Subcutaneous adipose tissue (tissue), 4 donors: ENCODE measurements around the gene AGAP1. TPM values are rescaled to one million over a fixed set of nuclear protein-coding genes. Genes with fewer than 3 reads are reported as not detected.

ENCODE experiments used
- CTCF ChIP-seq: fragments of 450-650 bp; IDR thresholded peaks from one replicate; pipeline ENCODE4 v1.5.1; 2016; ENCODE audit warnings: low read depth, mild to moderate bottlenecking, control low read depth, antibody characterized with exemption, moderate library complexity
- total RNA-seq, 4 donors: library from RNA; depleted of rRNA; stranded (reverse); fragments of >200 nt; gene quantifications; one replicate each; pipeline ENCODE4 v1.1.0, GENCODE V29; 2016

Gene AGAP1
- total RNA-seq, 4 donors from 2014 or later, result 13.6 to 26.3 (median 23.6) TPM

GRCh38 chr2:235713189-235713588 lies 219.3 kb downstream of the AGAP1 start:
- no peak for TF ChIP-seq CTCF

GRCh38 chr2:235715601-235716000 lies 221.8 kb downstream of the AGAP1 start:
- no peak for TF ChIP-seq CTCF

GRCh38 chr2:235716875-235717496 lies 223.1 kb downstream of the AGAP1 start:
- no peak for TF ChIP-seq CTCF

GRCh38 chr2:235719146-235719942 lies 225.5 kb downstream of the AGAP1 start:
- no peak for TF ChIP-seq CTCF

- TF ChIP-seq CTCF, result no peak
Observed at GRCh38 chr2:235721625-235722024, 227.8 kb downstream of the AGAP1 start.

- no peak for TF ChIP-seq CTCF
Observed at GRCh38 chr2:235722869-235723268, 229.0 kb downstream of the AGAP1 start.

GRCh38 chr2:235723371-235723770 lies 229.5 kb downstream of the AGAP1 start:
- TF ChIP-seq CTCF, result no peak
